ENCODE measurements around the gene EEF1A2.
A peak's percentile ranks its signal among the peaks of the same experiment; 100 is the strongest.

The EEF1A2 gene

GRCh38 chr20:63536997-63537524 lies 38.2 kb upstream of the EEF1A2 start, which contains the start of gene PTK6:
PTK6 (minus strand) TSS chr20:63537376; CDS start chr20:63537314, 62 bp downstream.
- peaks cover 0 to 26% (median 19%) of the 10 kb centered on the region in 4 experiments for H3K4me1 ChIP-seq (ENCODE audit: control extremely low read depth in 1 of 4, control insufficient read depth in 4 of 4, insufficient read depth in 4 of 4, low read length in 3 of 4)
- no peak for DNase-seq
- ChIA-PET CTCF (interaction anchor here (0.6 to 4.8 kb wide), 26 partner anchors 9 to 523 kb away, joined by 3 to 31 read pairs (median 4); partner anchors contain the start of genes PPDPF and SRMS), POLR2A (interaction anchor here (0.6 to 1.3 kb wide), 4 partner anchors 8 to 105 kb away, joined by 3 to 5 read pairs (median 3); no protein-coding TSS in a partner anchor)
- no peaks in the 10 kb centered on the region for H3K27me3 ChIP-seq (replicated peaks in 2 of 5; ENCODE audit: control insufficient read depth in 4 of 5, insufficient read depth in 5 of 5, low read length in 4 of 5)
- H3K4me3 ChIP-seq (ENCODE audit: control insufficient read depth in 1 of 7, extremely low read depth in 1 of 7, insufficient read depth in 4 of 7, low read depth in 2 of 7, low read length in 6 of 7) = peak within 1 kb of the TSS in 5 of 7 experiments; percentile 36 to 75 (median 61)
- no peaks in the 10 kb centered on the region for H3K36me3 ChIP-seq (ENCODE audit: control insufficient read depth in 4 of 4, insufficient read depth in 4 of 4, low read length in 3 of 4)
- H3K27ac ChIP-seq (ENCODE audit: insufficient read depth in 1 of 2, low read depth in 1 of 2, low read length in 2 of 2, poor library complexity in 1 of 2, severe bottlenecking in 2 of 2) = no peak within 1 kb of the TSS
- no peaks in the 10 kb centered on the region for H3K9me3 ChIP-seq (ENCODE audit: control extremely low read depth in 1 of 5, control insufficient read depth in 4 of 5, insufficient read depth in 2 of 5, low read depth in 1 of 5, low read length in 4 of 5)
- 67% methylated on average over 24 of the region's 29 CpGs for WGBS (ENCODE audit: insufficient coverage)

- ChIA-PET CTCF (interaction anchor here (0.6 to 4.8 kb wide), 16 partner anchors 8 to 327 kb away, joined by 3 to 31 read pairs (median 4); partner anchors contain the start of genes PPDPF and SRMS), POLR2A (no interaction called here)
- Histone ChIP-seq H3K4me1 (ENCODE audit: control extremely low read depth in 1 of 4, control insufficient read depth in 4 of 4, insufficient read depth in 4 of 4, low read length in 3 of 4) (peaks cover 0 to 26% (median 19%) of the 10 kb centered on the region in 4 experiments), H3K27ac (ENCODE audit: insufficient read depth in 1 of 2, low read depth in 1 of 2, low read length in 2 of 2, poor library complexity in 1 of 2, severe bottlenecking in 2 of 2) (no peak overlapping the region), H3K27me3 (replicated peaks in 2 of 5; ENCODE audit: control insufficient read depth in 4 of 5, insufficient read depth in 5 of 5, low read length in 4 of 5) (no peaks in the 10 kb centered on the region), H3K9me3 (ENCODE audit: control extremely low read depth in 1 of 5, control insufficient read depth in 4 of 5, insufficient read depth in 2 of 5, low read depth in 1 of 5, low read length in 4 of 5) (no peaks in the 10 kb centered on the region), H3K36me3 (ENCODE audit: control insufficient read depth in 4 of 4, insufficient read depth in 4 of 4, low read length in 3 of 4) (no peaks in the 10 kb centered on the region), H3K4me3 (ENCODE audit: control insufficient read depth in 1 of 7, extremely low read depth in 1 of 7, insufficient read depth in 4 of 7, low read depth in 2 of 7, low read length in 6 of 7) (no peak overlapping the region)
- peak in 2 of 3 donors; percentile 29 to 34 for DNase-seq
- WGBS (ENCODE audit: insufficient coverage) = 89% methylated on average over 35 of the region's 35 CpGs
These were observed 37.5 kb upstream of the EEF1A2 start for GRCh38 chr20:63536241-63536977.

- POLR2A ChIA-PET = no interaction called here
- 82% methylated on average over 43 of the region's 49 CpGs for WGBS (ENCODE audit: insufficient coverage)
- H3K4me1 ChIP-seq (ENCODE audit: control extremely low read depth in 1 of 4, control insufficient read depth in 4 of 4, insufficient read depth in 4 of 4, low read length in 3 of 4) = peaks cover 0 to 26% (median 19%) of the 10 kb centered on the region in 4 experiments
These were observed 36.2 kb upstream of the EEF1A2 start for GRCh38 chr20:63534831-63535651.

GRCh38 chr20:63534427-63534830 lies 35.5 kb upstream of the EEF1A2 start:
- POLR2A ChIA-PET = no interaction called here

More at GRCh38 chr20:63534831-63535651, 36.2 kb upstream of the EEF1A2 start:
- no peaks in the 10 kb centered on the region for H3K27me3 ChIP-seq (replicated peaks in 2 of 5; ENCODE audit: control insufficient read depth in 4 of 5, insufficient read depth in 5 of 5, low read length in 4 of 5)
- peak in 1 of 3 donors; percentile 29 for DNase-seq
- no peak overlapping the region for H3K4me3 ChIP-seq (ENCODE audit: control insufficient read depth in 1 of 7, extremely low read depth in 1 of 7, insufficient read depth in 4 of 7, low read depth in 2 of 7, low read length in 6 of 7)
- no peaks in the 10 kb centered on the region for H3K36me3 ChIP-seq (ENCODE audit: control insufficient read depth in 4 of 4, insufficient read depth in 4 of 4, low read length in 3 of 4)
- no peaks in the 10 kb centered on the region for H3K9me3 ChIP-seq (ENCODE audit: control extremely low read depth in 1 of 5, control insufficient read depth in 4 of 5, insufficient read depth in 2 of 5, low read depth in 1 of 5, low read length in 4 of 5)
- H3K27ac ChIP-seq (ENCODE audit: insufficient read depth in 1 of 2, low read depth in 1 of 2, low read length in 2 of 2, poor library complexity in 1 of 2, severe bottlenecking in 2 of 2) = no peak overlapping the region
- CTCF ChIA-PET = interaction anchor here (4.8 kb wide), 1 partner anchor 14 kb away, joined by 31 read pairs; the partner anchor contains the start of gene PPDPF

GRCh38 chr20:63533871-63534393 lies 35.0 kb upstream of the EEF1A2 start:
- Histone ChIP-seq H3K9me3 (ENCODE audit: control extremely low read depth in 1 of 5, control insufficient read depth in 4 of 5, insufficient read depth in 2 of 5, low read depth in 1 of 5, low read length in 4 of 5) (no peaks in the 10 kb centered on the region), H3K4me1 (ENCODE audit: control extremely low read depth in 1 of 4, control insufficient read depth in 4 of 4, insufficient read depth in 4 of 4, low read length in 3 of 4) (peaks cover 0 to 23% (median 18%) of the 10 kb centered on the region in 4 experiments), H3K4me3 (ENCODE audit: control insufficient read depth in 1 of 7, extremely low read depth in 1 of 7, insufficient read depth in 4 of 7, low read depth in 2 of 7, low read length in 6 of 7) (no peak overlapping the region), H3K27ac (ENCODE audit: insufficient read depth in 1 of 2, low read depth in 1 of 2, low read length in 2 of 2, poor library complexity in 1 of 2, severe bottlenecking in 2 of 2) (no peak overlapping the region), H3K36me3 (ENCODE audit: control insufficient read depth in 4 of 4, insufficient read depth in 4 of 4, low read length in 3 of 4) (no peaks in the 10 kb centered on the region), H3K27me3 (replicated peaks in 2 of 5; ENCODE audit: control insufficient read depth in 4 of 5, insufficient read depth in 5 of 5, low read length in 4 of 5) (peaks cover 0 to 3% (median 0%) of the 10 kb centered on the region in 5 experiments)
- DNase-seq = no peak
- 96% methylated on average over 25 of the region's 28 CpGs for WGBS (ENCODE audit: insufficient coverage)
- POLR2A ChIA-PET = no interaction called here
- CTCF ChIA-PET = no interaction called here

More at GRCh38 chr20:63534427-63534830, 35.5 kb upstream of the EEF1A2 start:
- Histone ChIP-seq H3K4me1 (ENCODE audit: control extremely low read depth in 1 of 4, control insufficient read depth in 4 of 4, insufficient read depth in 4 of 4, low read length in 3 of 4) (peaks cover 0 to 26% (median 19%) of the 10 kb centered on the region in 4 experiments), H3K36me3 (ENCODE audit: control insufficient read depth in 4 of 4, insufficient read depth in 4 of 4, low read length in 3 of 4) (no peaks in the 10 kb centered on the region), H3K27me3 (replicated peaks in 2 of 5; ENCODE audit: control insufficient read depth in 4 of 5, insufficient read depth in 5 of 5, low read length in 4 of 5) (peaks cover 0 to 3% (median 0%) of the 10 kb centered on the region in 5 experiments), H3K4me3 (ENCODE audit: control insufficient read depth in 1 of 7, extremely low read depth in 1 of 7, insufficient read depth in 4 of 7, low read depth in 2 of 7, low read length in 6 of 7) (no peak overlapping the region), H3K9me3 (ENCODE audit: control extremely low read depth in 1 of 5, control insufficient read depth in 4 of 5, insufficient read depth in 2 of 5, low read depth in 1 of 5, low read length in 4 of 5) (no peaks in the 10 kb centered on the region), H3K27ac (ENCODE audit: insufficient read depth in 1 of 2, low read depth in 1 of 2, low read length in 2 of 2, poor library complexity in 1 of 2, severe bottlenecking in 2 of 2) (no peak overlapping the region)
- no peak for DNase-seq
- CTCF ChIA-PET = interaction anchor here (4.8 kb wide), 1 partner anchor 13 kb away, joined by 31 read pairs; the partner anchor contains the start of gene PPDPF
- 94% methylated on average over 12 of the region's 12 CpGs for WGBS (ENCODE audit: insufficient coverage)

GRCh38 chr20:63533388-63533787 lies 34.5 kb upstream of the EEF1A2 start:
- DNase-seq = no peak
- CTCF ChIA-PET = no interaction called here
- no peak overlapping the region for H3K4me3 ChIP-seq (ENCODE audit: control insufficient read depth in 1 of 7, extremely low read depth in 1 of 7, insufficient read depth in 4 of 7, low read depth in 2 of 7, low read length in 6 of 7)
- no peak overlapping the region for H3K27ac ChIP-seq (ENCODE audit: insufficient read depth in 1 of 2, low read depth in 1 of 2, low read length in 2 of 2, poor library complexity in 1 of 2, severe bottlenecking in 2 of 2)
- peaks cover 0 to 17% (median 15%) of the 10 kb centered on the region in 4 experiments for H3K4me1 ChIP-seq (ENCODE audit: control extremely low read depth in 1 of 4, control insufficient read depth in 4 of 4, insufficient read depth in 4 of 4, low read length in 3 of 4)
- H3K9me3 ChIP-seq (ENCODE audit: control extremely low read depth in 1 of 5, control insufficient read depth in 4 of 5, insufficient read depth in 2 of 5, low read depth in 1 of 5, low read length in 4 of 5) = no peaks in the 10 kb centered on the region
- POLR2A ChIA-PET = no interaction called here
- H3K27me3 ChIP-seq (replicated peaks in 2 of 5; ENCODE audit: control insufficient read depth in 4 of 5, insufficient read depth in 5 of 5, low read length in 4 of 5) = peaks cover 0 to 3% (median 0%) of the 10 kb centered on the region in 5 experiments
- H3K36me3 ChIP-seq (ENCODE audit: control insufficient read depth in 4 of 4, insufficient read depth in 4 of 4, low read length in 3 of 4) = no peaks in the 10 kb centered on the region
- 90% methylated on average over 10 of the region's 14 CpGs for WGBS (ENCODE audit: insufficient coverage)

Data from common myeloid progenitor, CD34-positive (primary cell).